Heart left ventricle (tissue), 16 donors: ENCODE data around the gene NCAPD3. TPM values are rescaled to one million over a fixed set of nuclear protein-coding genes. Genes with fewer than 3 reads are reported as not detected.

Experiments used
- ATAC-seq, 4 donors: fragments of 200-7000 bp; cut with Tn5 transposase; one replicate each; pipeline ENCODE4 v1.9.1; 2020 to 2022; ENCODE audit warnings: moderate library complexity in 4 of 4, mild to moderate bottlenecking in 3 of 4, moderate number of reproducible peaks in 1 of 4
- DNase-seq, 5 donors: peaks; one replicate each; pipeline ENCODE4 v3.0.0-alpha.2; 2020
- H3K27ac ChIP-seq, 12 donors: fragments of 200-600 bp; sonication (generic) in 4 of 12; one replicate each; pipeline versions ENCODE4 v1.5.0 to v1.8.0; 2016 to 2022; ENCODE audit warnings: mild to moderate bottlenecking in 2 of 12
- H3K27me3 ChIP-seq, 9 donors: fragments of 200-600 bp; sonication (generic) in 2 of 9; one replicate each; pipeline versions ENCODE4 v1.5.1 to v1.8.0; 2016 to 2022; ENCODE audit warnings: mild to moderate bottlenecking in 3 of 9
- H3K36me3 ChIP-seq, 9 donors: fragments of 200-600 bp; sonication (generic) in 2 of 9; one replicate each; pipeline versions ENCODE4 v1.5.0 to v1.8.0; 2018 to 2022; ENCODE audit warnings: mild to moderate bottlenecking in 2 of 9
- H3K4me1 ChIP-seq, 12 donors: fragments of 200-600 bp; sonication (generic) in 4 of 12; one replicate each; pipeline versions ENCODE4 v1.5.0 to v1.8.0; 2016 to 2022; ENCODE audit warnings: mild to moderate bottlenecking in 3 of 12
- H3K4me3 ChIP-seq, 12 donors: fragments of 200-600 bp; sonication (generic) in 4 of 12; one replicate each; pipeline versions ENCODE4 v1.5.0 to v1.8.0; 2017 to 2022; ENCODE audit warnings: mild to moderate bottlenecking in 9 of 12, moderate library complexity in 4 of 12
- H3K9me3 ChIP-seq, 12 donors: fragments of 200-600 bp; sonication (generic) in 4 of 12; one replicate each; pipeline versions ENCODE4 v1.5.0 to v1.8.0; 2016 to 2022; ENCODE audit warnings: mild to moderate bottlenecking in 1 of 12
- POLR2A ChIP-seq, 2 donors: fragments of 450-650 bp; IDR thresholded peaks; one replicate each; pipeline ENCODE4 v1.6.1; 2017; ENCODE audit warnings: antibody characterized with exemption in 2 of 2, mild to moderate bottlenecking in 2 of 2, moderate library complexity in 2 of 2
- WGBS, 4 donors: extraction: QIAGEN DNeasy Blood & Tissue Kit in 2 of 4; methylation state at CpG; one replicate each; pipeline versions ENCODE4 v1.1.5 to v1.1.7; 2013 to 2018; 5-methylcytosine and 5-hydroxymethylcytosine counted together
- intact Hi-C, 10 donors: fragments of 100-400 bp; cut with DNase I; formaldehyde crosslinking; loops; one replicate each; pipeline versions ENCODE4 v1.11.1 to v1.14.2; 2022
- polyA plus RNA-seq, 2 donors: library from polyadenylated mRNA; stranded (reverse); fragments of 200-250 nt; gene quantifications; one replicate each; pipeline ENCODE4 v1.2.3, GENCODE V29; 2013
- total RNA-seq, 9 donors: library from RNA; depleted of rRNA in 2 of 9; stranded (reverse); fragments of >200 nt in 2 of 9; fragmentation: NEBNext Ultra II Directional in 3 of 9; extraction: Animal tissue kit (Norgen Biotek cat#: 25700) in 3 of 9; gene quantifications; one replicate each; pipeline versions ENCODE4 v1.1.0 to v1.2.4, GENCODE V29; 2016 to 2023
- TF ChIP-seq, protein P1 (sequence below), 12 donors: fragments of 200-600 bp; sonication (generic) in 4 of 12; IDR thresholded peaks; one replicate each; pipeline versions ENCODE4 v1.5.0 to v1.8.0; 2018 to 2022; ENCODE audit warnings: antibody characterized with exemption in 12 of 12, mild to moderate bottlenecking in 5 of 12
- donor health status: ischemic (EF 13 %, LVEDD 7.1; RV severe dilation, severe dysfunction).
- donor health status: healthy with polysubstance abuse.
- donor health status: DM: no; HTN: yes; CAD: no.
- donor health status: DM: no; HTN: no; CAD: no.
- donor health status: ischemic (EF 25% LVEDD 6.9; RV normal size, moderate dysfunction).
- donor health status: ischemic (EF 25% LVEDD 5.7; RV mildly dilated, moderate dysfunction).
- donor health status: healthy.
- donor health status: DM: yes; HTN: yes; CAD: no.
- donor health status: ischemic (EF 35%, LVEDD 5.7; RV mildly dilated, moderate dysfunction).
- donor health status: nonischemic (EF 11% LVEDD 7.7; RV severe dilation, severe dysfunction).
- donor health status: DM: yes; HTN: yes; CAD: no.
- donor health status: PGD.
- donor health status: ischemic (EF 29% LVEDD 5.4; RV normal size, mild dysfunction).
- donor health status: nonischemic (EF 23%, LVEDD 6.1; RV moderate dilation, normal function).

The NCAPD3 gene
- total and polyA plus RNA-seq, 11 donors = 4.7 to 18.8 (median 10.8) TPM

DNA sequence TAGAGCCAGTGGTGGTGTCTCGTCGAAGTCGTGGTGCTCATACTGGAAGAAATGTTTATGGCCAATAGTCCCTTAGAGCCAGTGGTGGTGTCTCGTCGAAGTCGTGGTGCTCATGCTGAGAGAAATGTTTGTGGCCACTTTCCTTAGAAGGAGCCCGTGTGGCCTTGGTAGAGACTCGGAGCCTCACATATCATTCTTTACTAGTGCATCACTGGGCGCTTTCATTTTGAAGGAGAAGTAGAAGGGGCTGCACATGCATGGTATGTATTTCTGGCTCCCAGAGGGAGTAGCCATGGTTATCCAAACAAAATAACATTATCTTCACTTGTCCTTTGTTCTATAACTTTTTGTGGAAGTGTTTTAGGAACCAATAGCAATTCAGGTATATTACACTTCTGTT, 85.4 kb downstream of the NCAPD3 start:
- ATAC-seq (no peak), DNase-seq (no peak)
- peaks cover 0 to 15% (median 0%) of the 10 kb centered on the region in 12 donors for H3K9me3 ChIP-seq
- H3K27ac ChIP-seq = no peak overlapping the region
- 89 to 92% (median 91%) methylated on average over 9 of the region's 9 CpGs for WGBS, 4 donors
- peaks cover 0 to 11% (median 5%) of the 10 kb centered on the region in 12 donors for H3K4me1 ChIP-seq
- intact Hi-C loops = loop anchor here in 8 of 10 donors (2.0 to 10.0 kb wide), 5 partner anchors 90 to 214 kb away; no protein-coding TSS in a partner anchor
- no peaks in the 10 kb centered on the region for H3K27me3 ChIP-seq
- no peak overlapping the region for H3K4me3 ChIP-seq
- H3K36me3 ChIP-seq = peaks cover 0 to 24% (median 7%) of the 10 kb centered on the region in 9 donors
- TF ChIP-seq POLR2A (IDR thresholded peaks at IDR 0.05) = no peak
- TF ChIP-seq, protein P1, sequence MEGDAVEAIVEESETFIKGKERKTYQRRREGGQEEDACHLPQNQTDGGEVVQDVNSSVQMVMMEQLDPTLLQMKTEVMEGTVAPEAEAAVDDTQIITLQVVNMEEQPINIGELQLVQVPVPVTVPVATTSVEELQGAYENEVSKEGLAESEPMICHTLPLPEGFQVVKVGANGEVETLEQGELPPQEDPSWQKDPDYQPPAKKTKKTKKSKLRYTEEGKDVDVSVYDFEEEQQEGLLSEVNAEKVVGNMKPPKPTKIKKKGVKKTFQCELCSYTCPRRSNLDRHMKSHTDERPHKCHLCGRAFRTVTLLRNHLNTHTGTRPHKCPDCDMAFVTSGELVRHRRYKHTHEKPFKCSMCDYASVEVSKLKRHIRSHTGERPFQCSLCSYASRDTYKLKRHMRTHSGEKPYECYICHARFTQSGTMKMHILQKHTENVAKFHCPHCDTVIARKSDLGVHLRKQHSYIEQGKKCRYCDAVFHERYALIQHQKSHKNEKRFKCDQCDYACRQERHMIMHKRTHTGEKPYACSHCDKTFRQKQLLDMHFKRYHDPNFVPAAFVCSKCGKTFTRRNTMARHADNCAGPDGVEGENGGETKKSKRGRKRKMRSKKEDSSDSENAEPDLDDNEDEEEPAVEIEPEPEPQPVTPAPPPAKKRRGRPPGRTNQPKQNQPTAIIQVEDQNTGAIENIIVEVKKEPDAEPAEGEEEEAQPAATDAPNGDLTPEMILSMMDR (IDR thresholded peaks at IDR 0.05) = no peak

DNA sequence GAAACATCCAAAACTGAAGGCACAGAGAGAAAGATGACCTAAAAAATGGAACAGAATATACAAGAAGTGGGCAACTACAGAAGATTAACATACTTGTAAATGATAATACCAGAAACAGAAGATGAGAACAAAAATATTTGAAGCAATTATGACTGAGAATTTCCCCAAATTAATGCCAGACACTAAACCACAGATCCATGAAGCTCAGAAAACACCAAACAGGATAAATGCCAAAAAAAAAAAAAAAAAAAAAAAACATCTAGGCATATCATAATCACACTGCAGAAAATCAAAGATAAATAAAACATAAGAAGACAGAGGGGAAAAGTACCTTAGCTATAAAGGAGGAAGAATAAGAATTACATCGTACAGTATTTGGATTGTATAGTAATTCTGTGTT, 89.6 kb downstream of the NCAPD3 start:
- H3K27me3 ChIP-seq = no peaks in the 10 kb centered on the region
- intact Hi-C loops = loop anchor here in 2 of 10 donors (10.0 kb wide), 2 partner anchors 169 to 209 kb away; no protein-coding TSS in a partner anchor
- DNase-seq = no peak
- H3K4me3 ChIP-seq = no peak overlapping the region
- TF ChIP-seq POLR2A (IDR thresholded peaks at IDR 0.05) = no peak
- TF ChIP-seq, protein P1 (IDR thresholded peaks at IDR 0.05) = no peak
- peaks cover 0 to 2% (median under 1%) of the 10 kb centered on the region in 12 donors for H3K4me1 ChIP-seq
- H3K27ac ChIP-seq = no peak overlapping the region
- 87 to 100% (median 96%) methylated on average over 1 of the region's 1 CpG for WGBS, 4 donors
- H3K36me3 ChIP-seq = no peaks in the 10 kb centered on the region
- ATAC-seq = no peak
- H3K9me3 ChIP-seq = peaks cover 0 to 41% (median 13%) of the 10 kb centered on the region in 12 donors

DNA sequence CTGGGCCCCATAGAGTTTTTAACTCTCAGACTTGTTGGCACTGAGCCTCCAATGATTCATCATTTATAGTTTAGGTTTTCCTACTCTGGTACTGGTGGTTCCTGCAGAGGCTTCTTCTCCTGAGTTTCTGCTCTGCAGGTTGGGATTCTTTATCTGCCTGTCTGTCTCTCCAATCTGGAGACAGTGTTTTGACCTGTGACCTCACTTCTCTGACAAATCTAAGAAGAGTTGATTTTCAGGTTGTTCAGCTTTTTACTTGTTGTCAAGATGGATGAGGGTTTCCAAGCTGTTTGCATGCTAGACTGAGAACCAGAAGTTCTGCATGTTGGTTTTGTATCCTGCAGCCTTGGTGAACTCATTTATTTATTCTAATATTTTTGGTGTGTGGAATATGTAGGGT, 91.0 kb downstream of the NCAPD3 start:
- H3K27ac ChIP-seq = no peak overlapping the region
- ATAC-seq (no peak), DNase-seq (no peak)
- no peaks in the 10 kb centered on the region for H3K4me1 ChIP-seq
- H3K4me3 ChIP-seq = no peak overlapping the region
- no peaks in the 10 kb centered on the region for H3K27me3 ChIP-seq
- TF ChIP-seq, protein P1 (IDR thresholded peaks at IDR 0.05) = no peak
- TF ChIP-seq POLR2A (IDR thresholded peaks at IDR 0.05) = no peak
- peaks cover 0 to 41% (median 13%) of the 10 kb centered on the region in 12 donors for H3K9me3 ChIP-seq
- no peaks in the 10 kb centered on the region for H3K36me3 ChIP-seq
- intact Hi-C loops = loop anchor here in 2 of 10 donors (10.0 kb wide), 2 partner anchors 168 to 208 kb away; no protein-coding TSS in a partner anchor

DNA sequence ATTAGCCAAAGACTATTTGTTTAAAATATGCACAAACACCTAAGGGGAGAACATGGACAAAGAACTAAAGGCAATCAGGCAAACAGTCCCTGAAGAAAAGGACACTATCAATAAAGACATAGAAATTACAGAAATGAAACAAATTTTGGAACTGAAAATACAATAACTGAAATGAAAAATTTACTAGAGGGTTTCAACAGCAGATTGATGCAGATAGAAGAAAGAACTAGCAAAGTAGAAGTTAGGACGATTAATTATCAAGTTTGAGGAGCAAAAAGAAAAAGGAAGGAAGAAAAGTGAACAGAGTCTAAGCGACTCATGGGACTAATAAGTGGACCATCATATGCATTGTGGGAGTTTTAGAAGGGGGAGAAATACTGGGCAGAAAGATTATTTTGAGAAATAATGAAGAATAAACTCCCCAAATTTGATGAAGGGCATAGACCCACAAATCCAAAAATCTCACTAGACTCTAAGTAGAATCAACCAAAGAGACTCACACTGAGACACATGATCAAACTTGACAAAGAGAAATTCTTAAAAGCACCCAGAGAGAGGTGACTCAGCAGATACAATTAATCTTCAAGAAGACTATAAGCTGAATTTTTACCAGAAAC, 92.0 kb downstream of the NCAPD3 start:
- peaks cover 0 to 5% (median 1%) of the 10 kb centered on the region in 12 donors for H3K4me1 ChIP-seq
- no peak overlapping the region for H3K4me3 ChIP-seq
- H3K36me3 ChIP-seq = no peaks in the 10 kb centered on the region
- H3K9me3 ChIP-seq = peaks cover 0 to 41% (median 13%) of the 10 kb centered on the region in 12 donors
- H3K27me3 ChIP-seq = no peaks in the 10 kb centered on the region
- TF ChIP-seq, protein P1 (IDR thresholded peaks at IDR 0.05) = no peak
- TF ChIP-seq POLR2A (IDR thresholded peaks at IDR 0.05) = no peak
- intact Hi-C loops = loop anchor here in 2 of 10 donors (10.0 kb wide), 2 partner anchors 167 to 207 kb away; no protein-coding TSS in a partner anchor
- no peak for ATAC-seq
- DNase-seq = no peak
- WGBS, 4 donors = 74 to 99% (median 97%) methylated on average over 2 of the region's 2 CpGs
- H3K27ac ChIP-seq = no peak overlapping the region
